HepG2 (cell line): ENCODE data around the gene PRKAR1B.

ENCODE experiments used
- ARID4A ChIP-seq: sonication (generic); formaldehyde crosslinking; IDR thresholded peaks from 2 replicates; pipeline ENCODE4 v1.5.0; 2020; ENCODE audit warnings: mild to moderate bottlenecking, missing genetic modification reagents, borderline replicate concordance
- EZH2 ChIP-seq: conservative IDR thresholded peaks from 2 replicates; pipeline ENCODE4 v1.6.1; 2012; ENCODE audit warnings: mild to moderate bottlenecking, low read depth, low read length, moderate library complexity
- POLR2A ChIP-seq, 2 experiments: IDR thresholded peaks; 2 replicates each; pipeline ENCODE4 v1.6.1; 2011; ENCODE audit warnings: low read depth in 2 of 2, low read length in 2 of 2, mild to moderate bottlenecking in 1 of 2, moderate library complexity in 1 of 2; ENCODE audit not compliant: insufficient read depth in 1 of 2
- RFX5 ChIP-seq: IDR thresholded peaks from 2 replicates; pipeline ENCODE4 v1.6.1; 2011; ENCODE audit warnings: low read depth, low read length, improper control_type of control experiment
- TARDBP ChIP-seq: sonication (generic); formaldehyde crosslinking; IDR thresholded peaks from 2 replicates; pipeline ENCODE4 v1.8.0; 2022; ENCODE audit warnings: mild to moderate bottlenecking, missing genetic modification reagents
- ZNF431 ChIP-seq: sonication (generic); formaldehyde crosslinking; IDR thresholded peaks from 2 replicates; pipeline ENCODE4 v1.9.0; 2022; ENCODE audit warnings: missing genetic modification reagents, low read depth, mild to moderate bottlenecking, borderline replicate concordance
- ZSCAN21 ChIP-seq: sonication (generic); formaldehyde crosslinking; IDR thresholded peaks from 2 replicates; pipeline ENCODE4 v1.8.0; 2022; ENCODE audit warnings: mild to moderate bottlenecking, missing genetic modification reagents, moderate library complexity, borderline replicate concordance

GRCh38 chr7:515628-516027, 211.5 kb downstream of the PRKAR1B start:
- TF ChIP-seq EZH2 (no peak), ARID4A (no peak), TARDBP (CRISPR knock-in tag) (no peak), ZNF431 (CRISPR knock-in tag) (no peak), POLR2A (IDR thresholded peaks at IDR 0.05; ENCODE audit: insufficient read depth in 1 of 2, low read depth in 2 of 2, low read length in 2 of 2) (no peak), RFX5 (no peak), ZSCAN21 (CRISPR knock-in tag) (no peak)
